ENCODE data around the gene CHMP1A.
"Not testable (repeated sequence)": the region's sequence is repeated elsewhere in the genome, so short reads cannot be mapped to it uniquely, and the experiment has no call there.

Gene CHMP1A

GRCh38 chr16:89691986-89692569 is 34.6 kb upstream of the CHMP1A start:
- no peak for DNase-seq

- no peak for DNase-seq
Observed at GRCh38 chr16:89691231-89691985, 33.9 kb upstream of the CHMP1A start.

GRCh38 chr16:89690392-89690901 is 32.9 kb upstream of the CHMP1A start:
- no peak for DNase-seq

GRCh38 chr16:89689621-89690020 is 32.1 kb upstream of the CHMP1A start:
- not testable (repeated sequence) for DNase-seq

- no peak for DNase-seq
Observed at GRCh38 chr16:89689142-89689541, 31.6 kb upstream of the CHMP1A start.

- no peak for DNase-seq
Observed at GRCh38 chr16:89688395-89688794, 30.9 kb upstream of the CHMP1A start.

GRCh38 chr16:89687092-89687940 is 29.8 kb upstream of the CHMP1A start:
- DNase-seq = peak in 2 of 3 experiments; percentile 42 to 86

- peak; percentile 88 to 94 (median 93) for DNase-seq
Observed at GRCh38 chr16:89686520-89687091, 29.1 kb upstream of the CHMP1A start, which contains the start of gene CDK10. Gene CDK10, plus strand, starts transcription at chr16:89686689. Its CDS starts 22 bp downstream, at chr16:89686711.

GRCh38 chr16:89685916-89686315 is 28.4 kb upstream of the CHMP1A start:
- DNase-seq = no peak

- peak in 1 of 3 experiments; percentile 4 for DNase-seq
Observed at GRCh38 chr16:89678258-89678657, 20.8 kb upstream of the CHMP1A start.

- no peak for DNase-seq
Observed at GRCh38 chr16:89672177-89672941, 14.9 kb upstream of the CHMP1A start.

- DNase-seq = not testable (repeated sequence)
Observed at GRCh38 chr16:89671565-89671964, 14.1 kb upstream of the CHMP1A start.

- no peak for DNase-seq
Observed at GRCh38 chr16:89670496-89671431, 13.3 kb upstream of the CHMP1A start.

- DNase-seq = no peak
Observed at GRCh38 chr16:89669755-89670154, 12.2 kb upstream of the CHMP1A start.

GRCh38 chr16:89668790-89669158 is 11.3 kb upstream of the CHMP1A start:
- DNase-seq = no peak

GRCh38 chr16:89667633-89668032 is 10.1 kb upstream of the CHMP1A start:
- no peak for DNase-seq

- DNase-seq = not testable (repeated sequence)
Observed at GRCh38 chr16:89667000-89667399, 9.5 kb upstream of the CHMP1A start.

GRCh38 chr16:89664238-89664637 is 6.7 kb upstream of the CHMP1A start:
- not testable (repeated sequence) for DNase-seq

GRCh38 chr16:89661215-89661614 is 3.7 kb upstream of the CHMP1A start:
- no peak for DNase-seq

GRCh38 chr16:89660146-89660545 is 2.6 kb upstream of the CHMP1A start:
- DNase-seq = no peak
